A673 (cell line): ENCODE results near the gene MAPKAPK3. TPM values are rescaled to one million over a fixed set of nuclear protein-coding genes. Genes with fewer than 3 reads are reported as not detected.

Experiments used
- BruUV-seq: library from RNA; stranded (reverse); fragments of 400-500 nt; replicated peaks from 2 replicates; lab custom pipeline; 2021; lab: Mats Ljungman, UMichigan
- CTCF ChIA-PET: fragments of 300-600 bp; sonication (Branson Sonifier 250); formaldehyde crosslinking; loops from one replicate; lab custom pipeline; 2022; ENCODE audit warnings: antibody characterized with exemption; lab: Charles Lee
- POLR2A ChIA-PET: fragments of 300-600 bp; sonication (Branson Sonifier 250); formaldehyde crosslinking; loops from one replicate; lab custom pipeline; 2022; ENCODE audit warnings: antibody characterized with exemption; ENCODE audit not compliant: low non-redundant PET; lab: Charles Lee
- DNase-seq: peaks from one replicate; pipeline ENCODE4 v3.0.0-alpha.2; 2015; ENCODE audit warnings: low spot score
- H3K27ac ChIP-seq: fragments of 200-600 bp; sonication (generic); 2 replicates; pipeline ENCODE4 v1.5.1; 2016; ENCODE audit warnings: mixed run types, low read depth, mild to moderate bottlenecking, mixed read lengths, antibody characterized with exemption, low read length; ENCODE audit not compliant: poor library complexity, severe bottlenecking
- H3K27me3 ChIP-seq: fragments of 200-600 bp; sonication (generic); replicated peaks from 2 replicates; pipeline ENCODE4 v1.6.1; 2017; ENCODE audit warnings: mixed run types, low read depth, mild to moderate bottlenecking, mixed read lengths, antibody characterized with exemption, low read length; ENCODE audit not compliant: insufficient read depth, poor library complexity
- H3K36me3 ChIP-seq: fragments of 200-600 bp; sonication (generic); 2 replicates; pipeline ENCODE4 v1.6.1; 2016; ENCODE audit warnings: mixed run types, mild to moderate bottlenecking, mixed read lengths, antibody characterized with exemption, low read length; ENCODE audit not compliant: insufficient read depth, poor library complexity, severe bottlenecking
- H3K4me1 ChIP-seq: fragments of 200-600 bp; sonication (generic); 2 replicates; pipeline ENCODE4 v1.6.1; 2017; ENCODE audit warnings: mixed run types, mild to moderate bottlenecking, mixed read lengths, antibody characterized with exemption, low read length; ENCODE audit not compliant: insufficient read depth, poor library complexity, severe bottlenecking
- H3K4me3 ChIP-seq: fragments of 200-600 bp; sonication (generic); 2 replicates; pipeline ENCODE4 v1.5.1; 2016; ENCODE audit warnings: low read depth, mixed run types, mild to moderate bottlenecking, mixed read lengths, low read length; ENCODE audit not compliant: poor library complexity, severe bottlenecking
- H3K9me3 ChIP-seq: fragments of 200-600 bp; sonication (generic); 2 replicates; pipeline ENCODE4 v1.6.1; 2016; ENCODE audit warnings: mixed run types, low read depth, mild to moderate bottlenecking, mixed read lengths, antibody characterized with exemption, low read length; ENCODE audit not compliant: poor library complexity, severe bottlenecking
- EZH2 ChIP-seq: fragments of 200-600 bp; sonication (generic); IDR thresholded peaks from 2 replicates; pipeline ENCODE4 v1.6.1; 2017; ENCODE audit warnings: borderline replicate concordance, low read depth, mild to moderate bottlenecking, mixed read lengths, antibody characterized with exemption, low read length; ENCODE audit not compliant: poor library complexity, severe bottlenecking
- intact Hi-C: fragments of 100-400 bp; cut with micrococcal nuclease; formaldehyde crosslinking; loops from one replicate; pipeline ENCODE4 v1.10.0; 2022; ENCODE audit not compliant: unreplicated experiment
- total RNA-seq: library from RNA; stranded (reverse); gene quantifications from 2 replicates; pipeline ENCODE4 v1.2.3, GENCODE V29; 2021
- TF ChIP-seq, protein P1 (sequence below): fragments of 300-800, 200-600 bp; sonication (generic); conservative IDR thresholded peaks from 2 replicates; pipeline ENCODE4 v1.5.1; 2017; ENCODE audit warnings: low read depth, mild to moderate bottlenecking, antibody characterized with exemption, low read length, moderate library complexity, mixed read lengths

The MAPKAPK3 gene
- total RNA-seq, 1 experiment from 2014 or later, result 15.8 TPM

DNA sequence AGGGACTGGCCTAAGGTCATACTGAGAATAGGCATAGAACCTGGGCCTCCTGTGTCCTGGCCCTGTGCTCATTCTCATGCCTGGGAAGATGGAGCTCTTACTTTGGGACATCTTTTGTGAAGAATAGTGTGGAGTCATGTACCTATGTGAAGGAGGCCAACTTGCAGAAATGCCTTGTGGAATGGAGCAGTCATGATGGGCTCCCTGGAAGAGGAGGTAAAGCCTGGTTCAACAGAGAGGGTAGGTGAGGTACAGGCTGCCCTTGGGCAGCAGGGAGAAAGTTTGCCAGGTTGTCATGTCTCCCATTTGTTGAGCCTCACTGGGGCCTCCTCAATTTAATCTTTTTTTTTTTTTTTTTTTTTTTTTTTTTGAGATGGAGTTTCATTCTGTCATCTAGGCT is 18.1 kb downstream of the MAPKAPK3 start:
- DNase-seq, result no peak
- Histone ChIP-seq H3K4me1 (no peaks in the 10 kb centered on the region), H3K9me3 (no peaks in the 10 kb centered on the region), H3K36me3 (no peaks in the 10 kb centered on the region), H3K27me3 (no peaks in the 10 kb centered on the region), H3K4me3 (no peak overlapping the region), H3K27ac (no peak overlapping the region)
- intact Hi-C loops, result no loop called here
- TF ChIP-seq EZH2, result no peak
- TF ChIP-seq, protein P1, sequence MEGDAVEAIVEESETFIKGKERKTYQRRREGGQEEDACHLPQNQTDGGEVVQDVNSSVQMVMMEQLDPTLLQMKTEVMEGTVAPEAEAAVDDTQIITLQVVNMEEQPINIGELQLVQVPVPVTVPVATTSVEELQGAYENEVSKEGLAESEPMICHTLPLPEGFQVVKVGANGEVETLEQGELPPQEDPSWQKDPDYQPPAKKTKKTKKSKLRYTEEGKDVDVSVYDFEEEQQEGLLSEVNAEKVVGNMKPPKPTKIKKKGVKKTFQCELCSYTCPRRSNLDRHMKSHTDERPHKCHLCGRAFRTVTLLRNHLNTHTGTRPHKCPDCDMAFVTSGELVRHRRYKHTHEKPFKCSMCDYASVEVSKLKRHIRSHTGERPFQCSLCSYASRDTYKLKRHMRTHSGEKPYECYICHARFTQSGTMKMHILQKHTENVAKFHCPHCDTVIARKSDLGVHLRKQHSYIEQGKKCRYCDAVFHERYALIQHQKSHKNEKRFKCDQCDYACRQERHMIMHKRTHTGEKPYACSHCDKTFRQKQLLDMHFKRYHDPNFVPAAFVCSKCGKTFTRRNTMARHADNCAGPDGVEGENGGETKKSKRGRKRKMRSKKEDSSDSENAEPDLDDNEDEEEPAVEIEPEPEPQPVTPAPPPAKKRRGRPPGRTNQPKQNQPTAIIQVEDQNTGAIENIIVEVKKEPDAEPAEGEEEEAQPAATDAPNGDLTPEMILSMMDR, result no peak
- ChIA-PET CTCF (no interaction called here), POLR2A (no interaction called here)
- no TSS peak for BruUV-seq

DNA sequence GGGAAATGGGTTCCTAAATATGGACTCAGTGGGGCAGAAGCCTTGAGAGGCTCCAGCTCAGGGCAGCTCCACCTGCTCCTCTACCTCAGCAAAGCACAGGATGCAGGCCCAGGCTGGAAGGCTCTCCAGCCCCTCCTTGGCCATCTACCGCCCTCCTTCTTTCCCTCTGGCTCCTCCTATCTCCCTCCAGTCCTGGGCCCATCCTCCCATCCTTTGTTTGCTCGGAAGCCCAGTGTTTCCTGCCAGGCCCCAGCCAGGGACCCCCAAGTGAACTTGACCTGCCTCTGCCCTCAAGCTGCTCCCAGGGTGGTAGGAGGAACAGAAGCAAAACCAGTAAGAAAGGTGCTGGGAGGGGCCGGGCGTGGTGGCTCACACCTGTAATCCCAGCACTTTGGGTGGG is 20.1 kb downstream of the MAPKAPK3 start:
- no TSS peak for BruUV-seq
- H3K4me1 ChIP-seq, result no peaks in the 10 kb centered on the region
- DNase-seq, result no peak
- CTCF ChIA-PET, result no interaction called here
- H3K36me3 ChIP-seq, result no peaks in the 10 kb centered on the region
- H3K9me3 ChIP-seq, result no peaks in the 10 kb centered on the region
- intact Hi-C loops, result no loop called here
- H3K27me3 ChIP-seq, result no peaks in the 10 kb centered on the region
- POLR2A ChIA-PET, result no interaction called here
- H3K4me3 ChIP-seq, result no peak overlapping the region
- no peak for TF ChIP-seq EZH2
- TF ChIP-seq, protein P1, result no peak
- no peak overlapping the region for H3K27ac ChIP-seq

DNA sequence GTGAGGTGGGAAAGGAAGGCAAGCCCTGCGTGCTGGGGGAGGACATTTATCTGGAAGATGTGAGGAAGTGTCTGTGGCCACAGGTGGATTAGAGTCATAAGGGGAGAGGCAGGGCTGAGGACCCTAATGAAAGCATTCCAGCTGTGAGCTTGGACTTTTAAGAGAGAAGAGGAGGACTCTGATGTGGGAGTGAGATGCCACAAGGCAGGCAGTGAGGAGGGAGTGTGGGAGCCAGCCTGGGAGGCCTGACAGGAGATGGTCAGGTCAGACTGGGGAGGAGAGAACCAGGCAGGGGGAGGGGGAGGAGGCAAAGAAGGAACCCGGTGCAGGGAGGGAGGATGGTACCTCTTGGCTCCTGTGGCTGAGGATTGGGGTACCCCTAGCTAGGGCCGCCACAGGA is 21.0 kb downstream of the MAPKAPK3 start:
- no TSS peak for BruUV-seq
- TF ChIP-seq EZH2, result no peak
- TF ChIP-seq, protein P1, result no peak
- no peaks in the 10 kb centered on the region for H3K36me3 ChIP-seq
- CTCF ChIA-PET, result no interaction called here
- no peaks in the 10 kb centered on the region for H3K4me1 ChIP-seq
- no peaks in the 10 kb centered on the region for H3K9me3 ChIP-seq
- H3K27ac ChIP-seq, result no peak overlapping the region
- H3K4me3 ChIP-seq, result no peak overlapping the region
- no peak for DNase-seq
- intact Hi-C loops, result no loop called here
- no peaks in the 10 kb centered on the region for H3K27me3 ChIP-seq
- POLR2A ChIA-PET, result no interaction called here
